ENCODE measurements around the gene NLN.

GRCh38 chr5:65762234-65762633 is 40.2 kb downstream of the NLN start:
- TF ChIP-seq EZH2phosphoT487 (IDR thresholded peaks at IDR 0.05; ENCODE audit: borderline replicate concordance, low read length) (no peak), CTCF (IDR thresholded peaks at IDR 0.05; ENCODE audit: low read depth, low read length, poor library complexity, severe bottlenecking) (no peak)

Data from DOHH2 (cell line).